Measurements from ENCODE around the gene NYNRIN. TPM values are rescaled to one million over a fixed set of nuclear protein-coding genes. Genes with fewer than 3 reads are reported as not detected.

Gene NYNRIN
- total RNA-seq, 1 experiment from 2014 or later: 0.27 TPM

- Histone ChIP-seq H3K27me3 (ENCODE audit: insufficient read depth, low read length) (no peaks in the 10 kb centered on the region), H3K9me3 (ENCODE audit: control insufficient read depth in 1 of 2, insufficient read depth in 1 of 2, low read depth in 1 of 2, low read length in 2 of 2) (no peaks in the 10 kb centered on the region), H4K20me1 (ENCODE audit: insufficient read depth) (no peaks in the 10 kb centered on the region), H2AFZ (ENCODE audit: low read depth, low read length, poor library complexity, severe bottlenecking) (no peak overlapping the region), H3K4me2 (ENCODE audit: low read length) (no peak overlapping the region), H3K9me2 (ENCODE audit: insufficient read depth) (no peaks in the 10 kb centered on the region), H3K27ac (ENCODE audit: low read depth, low read length) (no peak overlapping the region), H3K4me3 (replicated peaks in 1 of 2; ENCODE audit: low read depth in 1 of 2, low read length in 2 of 2) (no peak overlapping the region), H3K36me3 (ENCODE audit: control insufficient read depth in 1 of 2, insufficient read depth in 2 of 2, low read length in 2 of 2) (peaks cover 1 to 2% of the 10 kb centered on the region in 2 experiments; a peak in 1 of 4 replicates), H3K9ac (ENCODE audit: low read length) (no peak overlapping the region), H3K79me2 (ENCODE audit: insufficient read depth, low read length) (peaks cover 21% of the 10 kb centered on the region), H3K4me1 (ENCODE audit: control insufficient read depth in 1 of 2, insufficient read depth in 2 of 2, low read length in 2 of 2) (peaks cover 14 to 37% of the 10 kb centered on the region in 2 experiments)
- ChIA-PET CTCF (interaction anchor here (1.1 kb wide), 1 partner anchor 62 kb away, joined by 4 read pairs; no protein-coding TSS in a partner anchor), RAD21 (ENCODE audit: low non-redundant PET in 1 of 2, low total read pairs in 2 of 2, uncharacterized antibody in 2 of 2, unreplicated experiment in 2 of 2) (no interaction called here), POLR2A (no interaction called here)
- ATAC-seq: no peak
- intact Hi-C loops (cut with micrococcal nuclease): no loop called here
- DNase-seq (ENCODE audit: low read depth, low spot score): no peak
- TF ChIP-seq EZH2phosphoT487 (IDR thresholded peaks at IDR 0.05; ENCODE audit: borderline replicate concordance): no peak
- no peak for TF ChIP-seq REST (IDR thresholded peaks at IDR 0.05; ENCODE audit: low read depth)
- no TSS peak for BruUV-seq (replicated peaks)
Observed at GRCh38 chr14:24427537-24428508, 29.0 kb downstream of the NYNRIN start.

Measured in HCT116 (cell line).